GM21786 (cell line): ENCODE measurements around the gene CPEB3.
"Not testable (repeated sequence)": the region's sequence is repeated elsewhere in the genome, so short reads cannot be mapped to it uniquely, and the experiment has no call there.

ENCODE experiments used
- ATAC-seq: cut with Tn5 transposase; IDR thresholded peaks from one replicate; pipeline ENCODE4 v1.9.1; 2021; ENCODE audit not compliant: unreplicated experiment

CPEB3 gene

DNA sequence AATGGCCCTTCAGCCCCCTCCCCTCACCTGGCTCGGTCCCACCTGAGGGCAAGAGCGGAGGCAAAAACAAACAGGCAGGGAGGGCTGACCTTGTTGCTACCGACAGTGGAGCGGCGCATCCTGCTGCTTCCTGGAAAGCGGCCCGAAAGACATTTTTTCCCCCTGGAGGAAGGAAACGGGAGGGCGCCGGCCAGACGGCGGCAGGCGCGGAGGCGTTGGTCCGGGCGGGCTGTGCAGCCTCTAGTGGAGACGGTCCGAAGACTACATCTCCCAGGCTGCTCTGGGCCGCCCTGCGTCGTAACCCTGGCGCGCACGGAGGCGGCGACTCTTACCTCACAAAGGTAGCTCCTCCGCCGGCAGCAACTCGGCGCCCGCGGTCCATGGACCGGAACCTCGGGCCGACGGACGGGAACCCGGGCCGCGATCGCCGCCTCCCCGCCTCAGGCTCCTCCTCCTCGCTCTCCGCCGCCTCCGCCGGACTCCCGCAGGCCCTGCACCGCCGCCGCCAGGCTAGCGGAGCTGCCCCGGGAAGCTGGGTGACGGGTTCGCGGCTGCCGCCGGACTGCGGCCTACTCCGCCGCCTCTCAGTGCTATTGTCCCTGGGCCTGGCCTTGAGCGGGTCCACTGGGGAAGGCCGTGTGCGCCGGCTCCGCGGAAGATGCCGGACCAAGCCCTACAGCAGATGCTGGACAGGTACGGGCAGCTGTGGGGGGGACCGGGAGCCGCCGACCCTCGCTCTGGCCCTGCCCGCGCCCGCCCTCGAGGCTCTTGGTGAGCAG, at the start of gene CPEB3, which contains the start of gene MARCHF5:
Gene CPEB3, minus strand, starts transcription at position 242 of the 779 bp plus-strand sequence. CDS start 50,728 bp downstream, outside the sequence.
Gene MARCHF5, plus strand, starts transcription at position 331 of the 779 bp plus-strand sequence. Its CDS starts 328 bp downstream, at position 659.
- ATAC-seq, result peak; percentile 99

DNA sequence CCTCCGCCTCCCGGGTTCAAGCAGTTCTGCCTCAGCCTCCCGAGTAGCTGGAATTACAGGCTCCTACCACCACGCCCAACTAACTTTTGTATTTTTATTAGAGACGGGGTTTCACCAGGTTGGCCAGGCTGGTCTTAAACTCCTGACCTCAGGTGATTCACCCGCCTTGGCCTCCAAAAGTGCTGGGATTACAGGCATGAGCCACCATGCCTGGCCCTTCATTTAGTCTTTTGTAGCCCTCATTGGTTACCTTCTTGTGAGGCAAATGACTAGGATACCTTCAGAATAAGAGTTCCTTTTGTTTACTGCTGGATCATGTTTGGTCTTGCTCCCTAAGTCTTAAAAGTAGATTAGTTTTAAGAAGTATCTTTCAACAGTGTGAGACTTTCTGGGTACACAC, 39.0 kb upstream of the CPEB3 start:
- ATAC-seq, result not testable (repeated sequence)

DNA sequence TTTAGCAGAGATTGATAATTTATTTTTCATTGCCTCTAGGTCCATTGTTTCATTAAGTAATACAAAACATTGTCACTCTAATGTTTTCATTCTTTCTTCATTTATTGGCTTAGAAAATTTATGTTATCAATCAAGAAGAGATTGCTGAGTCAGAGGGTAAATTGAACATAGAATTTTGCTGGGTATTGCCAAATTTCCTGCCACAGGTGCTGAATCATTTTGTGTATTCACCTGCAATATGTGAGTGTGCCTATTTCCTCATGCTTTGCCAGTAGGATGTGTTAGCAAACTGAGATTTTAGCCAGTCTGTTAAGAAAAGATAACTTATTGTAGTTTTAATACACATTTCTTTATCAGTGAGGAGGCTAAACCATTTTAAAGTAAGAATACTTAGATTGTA, 38.1 kb upstream of the CPEB3 start:
- ATAC-seq, result no peak

DNA sequence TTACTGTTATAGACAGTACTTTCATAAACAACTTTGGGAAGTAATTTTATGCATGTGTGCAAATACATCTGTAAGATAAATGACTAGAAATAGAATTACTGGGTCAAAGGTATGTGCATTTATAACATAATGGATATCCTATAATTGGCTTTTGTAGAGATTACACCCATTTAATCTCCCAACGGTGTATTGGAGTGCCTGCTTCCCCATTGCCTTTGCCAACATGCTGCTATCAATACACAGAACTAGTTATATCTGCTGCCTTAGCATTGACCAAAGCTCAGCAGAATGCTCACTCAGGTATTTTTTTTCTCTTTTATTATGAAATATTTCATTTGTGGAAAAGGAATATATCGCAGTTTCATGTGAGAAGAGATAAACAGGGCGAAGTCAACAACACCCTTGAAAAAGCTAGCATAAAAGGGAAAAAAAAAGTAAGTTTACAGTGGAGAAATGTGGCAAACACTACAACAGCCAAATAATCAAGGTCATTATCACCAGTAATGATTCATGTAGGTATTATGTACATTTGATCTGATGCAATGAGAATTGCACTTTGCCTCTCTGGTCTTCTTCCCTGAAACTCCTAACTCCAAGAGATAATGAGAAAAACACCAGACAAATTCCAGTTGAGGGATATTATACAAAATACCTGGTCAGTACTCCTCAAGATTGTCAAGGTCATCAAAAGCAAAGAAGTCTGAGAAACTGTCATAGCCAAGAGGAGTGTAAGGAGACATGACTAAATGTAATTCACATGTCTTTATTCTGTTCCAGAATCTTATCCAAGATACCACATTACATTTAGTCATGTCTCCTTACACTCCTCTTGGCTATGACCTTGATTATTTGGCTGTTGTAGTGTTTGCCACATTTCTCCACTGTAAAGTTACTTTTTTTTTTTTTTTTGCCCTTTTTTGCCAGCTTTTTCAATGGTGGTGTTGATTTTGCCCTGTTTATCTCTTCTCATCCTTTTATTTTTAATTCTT, 36.9 kb upstream of the CPEB3 start:
- no peak for ATAC-seq

DNA sequence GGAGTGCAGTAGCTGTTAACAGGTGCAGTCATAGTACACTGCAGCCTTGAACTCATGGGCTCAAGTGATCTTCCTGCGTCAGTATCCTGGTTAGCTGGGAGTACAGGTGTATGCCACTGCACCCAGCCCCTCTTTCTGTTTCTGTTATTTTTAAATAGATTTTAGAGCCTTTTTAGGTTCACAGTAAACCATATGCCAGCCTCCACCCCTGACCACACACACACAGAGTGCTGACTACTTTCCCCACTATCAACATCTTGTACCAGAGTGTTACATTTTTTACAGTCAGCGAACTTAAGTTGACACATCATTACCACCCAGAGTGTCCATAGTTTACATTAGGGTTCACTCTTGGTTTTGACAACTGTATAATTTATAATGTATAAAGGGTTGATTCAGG, 32.2 kb upstream of the CPEB3 start:
- ATAC-seq, result no peak

DNA sequence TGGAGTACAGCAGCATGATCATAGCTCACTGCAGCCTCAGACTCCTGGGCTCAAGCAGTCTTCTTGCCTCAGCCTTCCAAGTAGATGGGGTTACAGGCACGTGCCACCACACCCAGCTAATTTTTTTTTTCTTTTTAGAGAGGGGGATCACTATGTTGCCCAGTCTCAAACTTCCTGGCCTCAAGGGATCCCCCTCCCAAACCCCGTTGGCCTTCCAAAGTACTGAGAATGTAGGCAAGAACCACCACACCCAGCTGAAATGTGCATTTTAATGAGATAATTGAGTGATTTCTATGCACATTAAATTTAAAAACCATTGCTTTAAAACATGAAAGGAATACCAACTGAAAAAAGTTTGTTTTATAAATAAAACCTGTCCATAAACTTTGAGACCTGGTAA, 25.7 kb upstream of the CPEB3 start:
- ATAC-seq, result no peak

DNA sequence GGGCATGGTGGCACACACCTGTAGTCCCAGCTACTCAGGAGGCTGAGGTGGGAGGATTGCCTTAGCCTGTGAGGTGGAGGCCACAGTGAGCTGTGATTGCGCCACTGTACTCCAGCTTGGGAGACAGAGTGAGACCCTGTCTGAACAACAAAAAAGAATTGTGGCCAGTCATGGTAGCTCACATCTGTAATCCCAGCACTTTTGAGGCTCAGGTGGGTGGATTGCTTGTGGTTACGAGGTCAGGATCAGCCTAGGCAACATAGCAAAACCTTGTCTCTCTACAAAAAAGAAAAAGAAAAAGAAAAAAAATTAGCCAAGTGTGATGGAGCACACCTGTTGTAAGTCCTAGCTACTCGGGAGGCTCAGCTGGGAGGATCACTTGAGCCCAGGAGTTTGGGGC, 22.9 kb upstream of the CPEB3 start:
- no peak for ATAC-seq

DNA sequence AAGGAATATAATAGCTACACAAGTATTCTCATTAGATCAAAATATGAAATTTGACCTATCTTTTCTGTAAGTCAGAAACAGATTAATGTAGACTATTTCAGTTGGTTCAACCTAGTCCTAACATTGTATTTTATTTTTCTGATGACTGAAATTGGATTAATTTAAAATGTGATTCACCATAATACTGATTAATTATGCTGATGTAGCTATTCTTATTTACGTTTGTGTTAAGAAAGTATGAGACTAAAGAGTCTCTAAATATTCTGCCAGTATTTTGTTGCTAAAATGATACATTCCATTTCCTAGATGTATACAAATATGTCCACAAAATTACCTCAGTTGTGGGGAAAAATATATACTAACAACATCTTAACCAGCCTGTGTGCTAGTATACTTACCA, 18.4 kb upstream of the CPEB3 start:
- no peak for ATAC-seq

DNA sequence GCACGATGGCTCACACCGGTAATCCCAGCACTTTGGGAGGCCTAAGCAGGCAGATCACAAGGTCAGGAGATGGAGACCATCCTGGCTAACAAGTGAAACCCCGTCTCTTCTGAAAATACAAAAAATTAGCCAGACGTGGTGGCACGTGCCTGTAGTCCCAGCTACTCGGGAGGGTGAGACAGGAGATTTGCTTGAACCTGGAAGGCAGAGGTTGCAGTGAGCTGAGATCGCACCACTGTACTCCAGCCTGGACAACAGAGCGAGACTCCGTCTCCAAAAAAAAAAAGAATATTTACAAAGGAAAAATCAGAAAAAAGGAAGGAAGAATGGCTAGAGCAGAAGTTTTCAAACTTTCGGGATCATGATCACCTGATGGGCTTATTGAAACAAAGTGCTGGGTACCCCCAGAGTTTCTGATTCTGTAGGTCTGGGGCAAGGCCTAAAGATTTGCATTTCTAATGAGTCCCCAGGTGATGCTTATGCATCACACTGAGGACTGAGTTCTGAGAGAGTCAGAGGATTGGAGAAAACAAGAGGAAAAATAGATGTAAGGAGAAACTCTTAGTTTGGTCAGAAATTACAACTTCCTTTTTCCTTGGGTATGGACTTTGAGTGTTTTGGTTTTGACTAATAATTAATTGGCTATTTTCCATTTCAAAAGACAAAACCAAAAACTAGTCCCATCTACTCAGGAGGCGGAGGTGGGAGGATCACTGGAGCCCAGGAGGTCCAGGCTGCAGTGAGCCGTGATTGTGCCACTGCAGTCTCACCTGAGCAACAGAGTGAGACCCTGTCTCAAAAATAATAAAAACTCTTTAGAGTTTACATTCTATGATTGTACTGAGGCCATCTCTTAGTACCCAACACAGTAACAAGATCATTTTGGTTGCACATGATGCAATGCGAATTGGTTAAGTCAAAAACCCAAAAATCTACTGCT, 14.5 kb upstream of the CPEB3 start:
- ATAC-seq, result no peak

DNA sequence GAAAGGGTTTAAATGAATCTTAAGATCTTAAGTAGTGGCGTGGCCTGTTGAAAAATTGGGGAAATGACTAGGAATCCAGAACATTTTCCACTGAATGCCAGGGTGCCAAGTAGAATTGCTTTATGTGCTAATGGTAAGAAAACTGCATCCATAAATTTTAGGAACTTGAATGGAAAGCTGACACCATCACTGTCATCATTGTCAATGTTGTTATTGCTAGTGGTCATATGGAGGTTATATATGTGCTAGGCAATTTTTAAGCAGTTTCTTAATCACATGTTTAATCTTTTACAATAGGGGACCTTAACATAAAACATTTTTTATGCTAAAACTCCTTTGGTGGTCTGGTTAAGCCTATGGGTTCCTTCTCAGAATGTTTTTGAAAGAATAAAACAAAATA, 13.2 kb upstream of the CPEB3 start:
- no peak for ATAC-seq

DNA sequence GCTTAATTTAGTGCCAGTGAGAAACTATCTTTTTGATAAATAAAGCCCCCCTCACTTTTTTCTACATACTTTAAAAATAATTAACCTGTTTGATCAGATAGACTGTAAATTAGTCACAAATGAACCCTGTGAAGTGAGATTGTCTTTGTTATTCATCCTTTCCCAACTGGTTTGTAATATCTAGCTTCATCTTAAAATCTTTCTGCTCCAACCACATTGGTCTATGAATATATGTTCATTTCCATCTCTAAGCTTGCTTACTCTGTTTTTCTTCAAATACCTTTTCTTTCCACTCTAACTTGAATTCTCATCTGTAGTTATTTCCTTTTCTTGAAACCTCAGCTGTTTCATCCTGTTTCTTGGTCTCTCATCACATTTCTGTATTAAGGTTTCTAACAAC, 12.2 kb upstream of the CPEB3 start:
- no peak for ATAC-seq

DNA sequence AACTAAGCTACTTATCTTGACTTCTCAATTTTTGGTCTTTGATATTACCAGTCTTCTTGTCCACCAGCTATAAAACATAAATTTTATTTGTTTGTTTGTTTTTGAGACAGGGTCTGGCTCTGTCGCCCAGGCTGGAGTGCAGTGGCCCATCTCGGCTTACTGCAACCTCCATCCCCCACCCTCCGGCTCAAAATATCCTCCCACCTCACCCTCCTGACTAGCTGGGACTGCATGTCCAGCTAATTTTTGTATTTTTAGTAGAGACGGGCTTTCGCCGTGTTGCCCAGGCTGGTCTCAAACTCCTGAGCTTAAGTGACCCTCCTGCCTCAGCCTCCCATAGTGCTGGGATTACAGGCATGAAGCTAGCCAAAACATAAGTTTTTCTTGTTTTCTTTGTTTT, 7.6 kb upstream of the CPEB3 start:
- ATAC-seq, result no peak

DNA sequence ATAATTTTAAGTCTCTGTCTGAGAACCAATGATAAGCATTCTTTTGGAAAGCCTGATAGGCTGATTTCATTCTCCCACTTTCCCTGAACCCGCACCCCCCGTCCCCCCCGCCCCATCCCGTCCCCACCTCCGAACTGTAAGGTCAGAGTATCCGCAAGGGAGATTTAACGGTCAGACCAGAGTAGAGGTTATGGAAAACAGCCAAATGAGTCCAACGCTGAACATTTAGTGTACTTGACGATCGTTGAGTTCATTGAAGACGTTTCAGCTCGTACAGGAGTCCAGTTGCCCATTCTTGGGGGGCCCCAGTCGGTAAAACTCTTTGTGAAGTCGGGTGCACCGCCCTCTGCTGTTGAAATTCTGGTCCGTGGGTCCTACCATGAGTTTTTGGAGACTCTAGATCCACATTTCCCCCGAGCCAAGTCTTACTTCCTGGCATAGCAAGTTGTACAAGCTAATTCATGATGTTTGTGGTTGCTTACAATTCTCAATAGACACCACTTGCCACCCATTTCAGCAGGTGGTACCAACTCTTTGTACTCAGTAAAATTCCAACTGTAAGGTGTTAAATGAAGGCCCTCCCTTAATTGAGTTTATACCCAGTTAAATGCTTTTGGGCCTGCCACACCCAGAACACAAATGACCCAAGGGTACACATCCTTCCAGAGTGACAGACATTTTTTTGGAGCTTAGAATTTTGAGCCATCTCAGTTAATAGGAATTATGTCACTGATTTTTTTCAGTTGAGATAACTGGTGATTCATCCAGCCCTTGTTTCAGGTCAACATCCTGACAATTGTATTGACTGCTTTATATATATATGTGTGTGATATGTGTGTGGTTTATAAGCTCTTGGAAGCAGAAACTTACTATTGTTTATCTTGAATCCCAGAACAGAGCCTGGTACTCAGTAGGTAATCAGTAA, 1.3 kb upstream of the CPEB3 start:
- no peak for ATAC-seq

DNA sequence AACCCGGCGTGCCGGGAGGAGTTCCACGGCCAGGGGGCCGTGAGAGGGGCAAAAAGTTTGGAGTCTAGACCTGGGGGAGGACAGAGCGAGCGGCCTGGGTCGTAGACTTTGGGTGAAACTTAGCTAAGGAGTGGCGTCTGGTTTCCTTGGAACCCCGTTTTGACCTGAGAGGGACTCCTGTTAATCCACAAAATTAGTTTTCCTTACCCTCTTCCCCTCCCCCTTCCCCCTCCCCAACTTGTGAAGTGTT, 663 bp upstream of the CPEB3 start:
- ATAC-seq, result no peak

DNA sequence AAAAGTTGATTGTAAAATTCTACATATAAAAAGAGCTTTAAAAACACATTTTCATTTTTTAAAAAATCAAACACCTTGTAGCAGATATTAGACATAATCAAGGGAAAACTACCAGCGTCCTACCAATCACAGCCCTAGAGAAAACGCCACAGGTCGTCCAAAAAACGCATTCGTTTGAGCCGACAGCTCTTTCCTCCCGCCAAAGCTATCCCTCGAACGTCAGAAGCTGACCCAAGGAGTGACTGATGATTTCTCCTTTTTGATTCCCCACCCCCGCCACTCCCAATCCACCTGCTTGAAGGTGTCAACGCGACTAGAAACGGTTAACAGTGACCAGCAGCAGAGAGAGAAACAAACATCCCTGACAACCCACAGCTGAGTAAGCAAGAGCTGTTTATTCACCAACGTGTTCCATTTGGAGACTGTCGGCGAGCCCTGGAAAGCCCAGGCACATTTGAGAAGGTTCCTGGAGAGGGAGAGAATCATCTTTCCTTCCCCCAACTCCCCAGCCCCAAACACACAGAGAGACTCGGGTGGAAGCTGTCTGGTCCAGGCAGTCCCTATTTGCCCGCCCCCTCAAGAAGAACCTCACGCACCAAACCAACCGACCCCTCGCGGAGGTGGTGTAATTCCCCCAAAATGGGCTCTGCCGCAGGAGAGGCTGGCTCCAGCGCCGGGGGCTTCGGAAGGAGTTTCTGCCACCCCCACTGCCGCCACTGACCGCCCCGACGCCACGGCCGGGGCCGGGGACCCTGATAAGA, 622 bp downstream of the CPEB3 start:
- ATAC-seq, result peak; percentile 10

DNA sequence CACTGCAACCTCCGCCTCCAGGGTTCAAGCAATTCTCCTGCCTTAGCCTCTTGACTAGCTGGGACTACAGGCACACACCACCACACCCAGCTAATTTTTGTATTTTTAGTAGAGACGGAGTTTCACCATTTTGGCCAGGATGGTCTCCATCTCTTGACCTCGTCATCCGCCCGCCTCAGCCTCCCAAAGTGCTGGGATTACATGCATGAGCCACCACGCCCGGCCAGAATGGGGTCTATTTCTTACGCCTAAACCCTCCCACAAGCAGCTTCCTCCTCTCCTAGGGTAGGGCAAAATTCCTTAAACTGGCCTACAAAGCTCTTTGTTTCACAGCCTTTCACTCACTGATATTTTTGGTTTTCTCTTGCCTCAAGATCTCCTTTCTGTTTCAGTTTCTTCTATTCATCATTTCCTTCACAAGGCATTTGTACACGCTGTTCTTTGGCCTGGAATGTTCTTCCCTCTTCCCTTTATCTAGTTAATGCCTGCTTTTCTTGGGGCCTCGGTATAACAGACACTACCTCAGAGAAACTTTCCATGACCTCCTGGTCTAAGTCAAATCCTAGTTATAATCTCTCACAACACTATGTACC, 6.7 kb downstream of the CPEB3 start:
- ATAC-seq, result no peak

DNA sequence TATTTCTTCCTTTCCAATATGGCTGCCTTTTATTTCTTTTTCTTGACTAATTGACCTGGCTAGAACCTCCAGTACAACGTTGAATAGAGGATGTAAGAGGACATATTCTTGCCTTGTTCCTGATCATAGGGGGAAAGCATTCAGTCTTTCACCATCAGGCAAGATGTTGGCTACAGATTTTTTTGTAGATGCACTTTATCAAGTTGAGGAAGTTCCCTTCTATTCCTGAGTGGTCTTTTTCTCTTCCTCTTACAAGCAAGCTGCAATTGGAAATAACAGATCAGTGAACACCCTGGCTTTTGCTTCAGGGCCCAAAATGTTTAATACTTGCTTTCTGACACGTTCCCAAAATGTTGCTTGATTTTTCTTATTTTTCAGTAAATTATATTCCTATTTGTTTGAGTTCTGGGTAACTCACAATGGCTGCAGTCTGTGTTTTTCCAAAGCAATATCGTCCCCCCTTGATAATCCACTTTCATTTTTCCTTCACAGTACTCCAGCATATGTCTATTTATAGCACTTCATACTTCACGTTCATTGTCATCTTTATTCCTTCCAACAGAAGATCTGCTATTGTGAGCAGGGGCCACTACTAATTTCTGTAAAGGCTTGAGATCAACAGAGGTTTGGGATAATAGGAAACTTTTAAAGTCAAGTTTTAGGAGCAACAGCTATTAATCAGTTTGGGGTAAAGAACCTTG, 11.7 kb downstream of the CPEB3 start:
- ATAC-seq, result no peak

DNA sequence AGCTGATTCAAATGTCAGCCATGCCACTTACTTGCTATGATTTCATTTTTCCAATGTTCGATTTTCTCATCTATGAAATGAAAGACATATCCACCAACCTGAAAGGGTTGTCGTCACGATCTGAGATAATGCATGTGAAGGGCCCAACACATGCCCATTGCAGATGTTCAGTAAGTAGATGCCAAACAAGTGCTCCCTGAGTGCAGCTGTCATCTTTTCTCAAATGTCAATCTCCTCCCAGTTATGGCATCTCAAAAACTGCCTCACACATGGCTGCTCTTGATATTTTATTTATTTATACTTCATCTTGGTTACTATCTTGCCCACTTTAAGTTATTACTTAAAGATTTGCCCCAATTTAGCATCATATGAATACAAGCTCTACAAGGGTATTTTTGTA, 16.8 kb downstream of the CPEB3 start:
- ATAC-seq, result no peak
